ENCODE measurements around the gene HPCAL1. TPM values are rescaled to one million over a fixed set of nuclear protein-coding genes. Genes with fewer than 3 reads are reported as not detected.

HPCAL1 gene
- polyA plus RNA-seq, 1 donor from 2014 or later = 63.4 TPM

DNA sequence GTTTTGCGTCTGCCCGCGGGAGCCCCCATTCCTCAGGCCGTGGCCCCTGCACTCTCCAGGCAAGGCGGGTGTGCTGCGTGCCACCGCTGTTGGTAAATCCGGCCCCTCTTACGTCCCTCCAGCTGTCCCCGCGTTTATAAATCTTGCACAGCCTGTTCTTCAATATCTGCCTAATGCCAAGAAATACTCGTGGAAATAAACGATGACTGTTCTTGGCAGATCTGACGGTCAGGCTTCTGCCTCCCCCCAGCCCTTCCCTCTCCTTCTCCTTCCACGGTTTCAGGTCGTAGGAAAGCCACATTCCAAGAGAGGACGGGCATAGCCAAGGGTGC lies 124.9 kb downstream of the HPCAL1 start:
- Histone ChIP-seq H3K9me2 (ENCODE audit: insufficient read depth, low read length) (no peaks in the 10 kb centered on the region), H3K79me2 (replicated peaks; ENCODE audit: insufficient read depth, low read length) (no peaks in the 10 kb centered on the region), H3K9ac (ENCODE audit: low read length) (peak overlapping the region; percentile 11), H3K27me3 (ENCODE audit: insufficient read depth, low read depth, low read length) (peaks cover 6% of the 10 kb centered on the region), H3F3A (ENCODE audit: insufficient read depth, low read length, poor library complexity, severe bottlenecking) (no peaks in the 10 kb centered on the region), H4K20me1 (ENCODE audit: insufficient read depth) (no peaks in the 10 kb centered on the region), H3K27ac (ENCODE audit: low read length) (no peak overlapping the region), H3K4me2 (ENCODE audit: low read length) (no peak overlapping the region), H3K36me3 (ENCODE audit: insufficient read depth, low read length) (no peaks in the 10 kb centered on the region), H3K4me3 (ENCODE audit: low read length) (no peak overlapping the region), H3K9me3 (ENCODE audit: low read length) (no peaks in the 10 kb centered on the region), H2AFZ (ENCODE audit: low read depth, low read length) (no peak overlapping the region)
- TF ChIP-seq EZH2 (IDR thresholded peaks at IDR 0.05; ENCODE audit: borderline replicate concordance, insufficient read depth, low read length, poor library complexity, severe bottlenecking) (no peak), POLR2AphosphoS5 (IDR thresholded peaks at IDR 0.05) (no peak), EP300 (conservative IDR thresholded peaks at IDR 0.05; ENCODE audit: poor library complexity, severe bottlenecking) (no peak), RAD21 (conservative IDR thresholded peaks at IDR 0.05) (no peak), TAF1 (IDR thresholded peaks at IDR 0.05; ENCODE audit: low read depth) (no peak), SMC3 (conservative IDR thresholded peaks at IDR 0.05; ENCODE audit: poor library complexity) (no peak), MXI1 (conservative IDR thresholded peaks at IDR 0.05; ENCODE audit: poor library complexity, severe bottlenecking) (no peak)
- TF ChIP-seq, protein P1, sequence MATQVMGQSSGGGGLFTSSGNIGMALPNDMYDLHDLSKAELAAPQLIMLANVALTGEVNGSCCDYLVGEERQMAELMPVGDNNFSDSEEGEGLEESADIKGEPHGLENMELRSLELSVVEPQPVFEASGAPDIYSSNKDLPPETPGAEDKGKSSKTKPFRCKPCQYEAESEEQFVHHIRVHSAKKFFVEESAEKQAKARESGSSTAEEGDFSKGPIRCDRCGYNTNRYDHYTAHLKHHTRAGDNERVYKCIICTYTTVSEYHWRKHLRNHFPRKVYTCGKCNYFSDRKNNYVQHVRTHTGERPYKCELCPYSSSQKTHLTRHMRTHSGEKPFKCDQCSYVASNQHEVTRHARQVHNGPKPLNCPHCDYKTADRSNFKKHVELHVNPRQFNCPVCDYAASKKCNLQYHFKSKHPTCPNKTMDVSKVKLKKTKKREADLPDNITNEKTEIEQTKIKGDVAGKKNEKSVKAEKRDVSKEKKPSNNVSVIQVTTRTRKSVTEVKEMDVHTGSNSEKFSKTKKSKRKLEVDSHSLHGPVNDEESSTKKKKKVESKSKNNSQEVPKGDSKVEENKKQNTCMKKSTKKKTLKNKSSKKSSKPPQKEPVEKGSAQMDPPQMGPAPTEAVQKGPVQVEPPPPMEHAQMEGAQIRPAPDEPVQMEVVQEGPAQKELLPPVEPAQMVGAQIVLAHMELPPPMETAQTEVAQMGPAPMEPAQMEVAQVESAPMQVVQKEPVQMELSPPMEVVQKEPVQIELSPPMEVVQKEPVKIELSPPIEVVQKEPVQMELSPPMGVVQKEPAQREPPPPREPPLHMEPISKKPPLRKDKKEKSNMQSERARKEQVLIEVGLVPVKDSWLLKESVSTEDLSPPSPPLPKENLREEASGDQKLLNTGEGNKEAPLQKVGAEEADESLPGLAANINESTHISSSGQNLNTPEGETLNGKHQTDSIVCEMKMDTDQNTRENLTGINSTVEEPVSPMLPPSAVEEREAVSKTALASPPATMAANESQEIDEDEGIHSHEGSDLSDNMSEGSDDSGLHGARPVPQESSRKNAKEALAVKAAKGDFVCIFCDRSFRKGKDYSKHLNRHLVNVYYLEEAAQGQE (IDR thresholded peaks at IDR 0.05; ENCODE audit: borderline replicate concordance) = no peak
- TF ChIP-seq, protein P2, sequence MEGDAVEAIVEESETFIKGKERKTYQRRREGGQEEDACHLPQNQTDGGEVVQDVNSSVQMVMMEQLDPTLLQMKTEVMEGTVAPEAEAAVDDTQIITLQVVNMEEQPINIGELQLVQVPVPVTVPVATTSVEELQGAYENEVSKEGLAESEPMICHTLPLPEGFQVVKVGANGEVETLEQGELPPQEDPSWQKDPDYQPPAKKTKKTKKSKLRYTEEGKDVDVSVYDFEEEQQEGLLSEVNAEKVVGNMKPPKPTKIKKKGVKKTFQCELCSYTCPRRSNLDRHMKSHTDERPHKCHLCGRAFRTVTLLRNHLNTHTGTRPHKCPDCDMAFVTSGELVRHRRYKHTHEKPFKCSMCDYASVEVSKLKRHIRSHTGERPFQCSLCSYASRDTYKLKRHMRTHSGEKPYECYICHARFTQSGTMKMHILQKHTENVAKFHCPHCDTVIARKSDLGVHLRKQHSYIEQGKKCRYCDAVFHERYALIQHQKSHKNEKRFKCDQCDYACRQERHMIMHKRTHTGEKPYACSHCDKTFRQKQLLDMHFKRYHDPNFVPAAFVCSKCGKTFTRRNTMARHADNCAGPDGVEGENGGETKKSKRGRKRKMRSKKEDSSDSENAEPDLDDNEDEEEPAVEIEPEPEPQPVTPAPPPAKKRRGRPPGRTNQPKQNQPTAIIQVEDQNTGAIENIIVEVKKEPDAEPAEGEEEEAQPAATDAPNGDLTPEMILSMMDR (IDR thresholded peaks at IDR 0.05; ENCODE audit: poor library complexity, severe bottlenecking) = no peak

DNA sequence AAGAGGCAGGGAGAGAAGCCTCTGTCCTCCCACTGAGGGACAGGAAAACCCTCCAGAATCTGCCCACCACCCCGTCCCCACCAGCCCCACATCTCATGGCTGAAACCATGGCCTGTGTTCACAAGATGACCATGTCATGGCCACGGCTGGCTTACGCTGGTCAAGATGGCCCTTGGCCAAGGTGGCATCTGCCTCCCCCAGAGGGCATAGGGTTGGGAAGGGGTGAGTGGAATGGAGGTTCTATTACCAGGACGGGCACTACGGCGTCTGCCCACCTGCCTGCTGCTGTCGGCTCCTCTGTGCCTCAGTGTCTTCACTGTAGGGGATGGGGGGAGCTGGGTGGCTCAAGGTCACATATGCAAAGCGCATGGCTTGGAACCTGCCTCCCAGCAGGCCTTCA lies 125.7 kb downstream of the HPCAL1 start:
- H4K20me1 ChIP-seq (ENCODE audit: insufficient read depth) = no peaks in the 10 kb centered on the region

More for the DNA sequence above, 125.7 kb downstream of the HPCAL1 start:
- Histone ChIP-seq H3K27ac (ENCODE audit: low read length) (no peak overlapping the region), H3F3A (ENCODE audit: insufficient read depth, low read length, poor library complexity, severe bottlenecking) (no peaks in the 10 kb centered on the region), H3K27me3 (ENCODE audit: insufficient read depth, low read depth, low read length) (peaks cover 6% of the 10 kb centered on the region), H3K9me3 (ENCODE audit: low read length) (no peaks in the 10 kb centered on the region), H2AFZ (ENCODE audit: low read depth, low read length) (no peak overlapping the region), H3K36me3 (ENCODE audit: insufficient read depth, low read length) (no peaks in the 10 kb centered on the region), H3K4me2 (ENCODE audit: low read length) (no peak overlapping the region), H3K9me2 (ENCODE audit: insufficient read depth, low read length) (no peaks in the 10 kb centered on the region), H3K79me2 (replicated peaks; ENCODE audit: insufficient read depth, low read length) (no peaks in the 10 kb centered on the region), H3K4me3 (ENCODE audit: low read length) (no peak overlapping the region), H3K9ac (ENCODE audit: low read length) (no peak overlapping the region)
- TF ChIP-seq SMC3 (conservative IDR thresholded peaks at IDR 0.05; ENCODE audit: poor library complexity) = no peak
- TF ChIP-seq, protein P2 (IDR thresholded peaks at IDR 0.05; ENCODE audit: poor library complexity, severe bottlenecking) = no peak
- TF ChIP-seq EP300 (conservative IDR thresholded peaks at IDR 0.05; ENCODE audit: poor library complexity, severe bottlenecking) = no peak
- TF ChIP-seq, protein P1 (IDR thresholded peaks at IDR 0.05; ENCODE audit: borderline replicate concordance) = no peak
- TF ChIP-seq TAF1 (IDR thresholded peaks at IDR 0.05; ENCODE audit: low read depth) = no peak
- no peak for TF ChIP-seq POLR2AphosphoS5 (IDR thresholded peaks at IDR 0.05)
- no peak for TF ChIP-seq EZH2 (IDR thresholded peaks at IDR 0.05; ENCODE audit: borderline replicate concordance, insufficient read depth, low read length, poor library complexity, severe bottlenecking)
- no peak for TF ChIP-seq RAD21 (conservative IDR thresholded peaks at IDR 0.05)
- TF ChIP-seq MXI1 (conservative IDR thresholded peaks at IDR 0.05; ENCODE audit: poor library complexity, severe bottlenecking) = no peak
